Prostate gland (tissue), 2 donors: ENCODE data around the gene SLC44A4. TPM values are rescaled to one million over a fixed set of nuclear protein-coding genes. Genes with fewer than 3 reads are reported as not detected.
A peak's percentile ranks its signal among the peaks of the same experiment; 100 is the strongest.
"Not testable (repeated sequence)": the region's sequence is repeated elsewhere in the genome, so short reads cannot be mapped to it uniquely, and the experiment has no call there.

Source experiments
- DNase-seq: peaks from one replicate; pipeline ENCODE4 v3.0.0-alpha.2; 2019; ENCODE audit warnings: low spot score
- H3K27ac ChIP-seq, 2 donors: fragments of 200-600 bp; sonication (generic); 2 replicates each; pipeline ENCODE4 v1.5.1; 2017 to 2019
- H3K27me3 ChIP-seq: fragments of 200-600 bp; sonication (generic); replicated peaks from 2 replicates; pipeline ENCODE4 v1.5.1; 2019; ENCODE audit not compliant: insufficient read depth
- H3K36me3 ChIP-seq, 2 donors: fragments of 200-600 bp; sonication (generic); 1 replicate in 1 of 2; 2 replicates in 1 of 2; pipeline versions ENCODE4 v1.5.1 to v1.8.1; 2017 to 2019
- H3K4me1 ChIP-seq: fragments of 200-600 bp; sonication (generic); replicated peaks from 2 replicates; pipeline ENCODE4 v1.5.1; 2019
- H3K4me3 ChIP-seq, 2 donors: fragments of 200-600 bp; sonication (generic); 2 replicates each; pipeline ENCODE4 v1.5.1; 2017 to 2019
- H3K9me3 ChIP-seq: fragments of 200-600 bp; sonication (generic); 2 replicates; pipeline ENCODE4 v1.5.1; 2017
- CTCF ChIP-seq, 4 experiments: fragments of 200-600 bp in 2 of 4; fragments of 450-650 bp in 2 of 4; sonication (generic) in 2 of 4; IDR thresholded peaks; 1 replicate in 3 of 4; 2 replicates in 1 of 4; pipeline ENCODE4 v1.5.1; 2016 to 2019; ENCODE audit warnings: antibody characterized with exemption in 4 of 4, mild to moderate bottlenecking in 2 of 4, moderate library complexity in 2 of 4
- POLR2A ChIP-seq: fragments of 450-650 bp; IDR thresholded peaks from one replicate; pipeline ENCODE4 v1.6.1; 2016; ENCODE audit warnings: antibody characterized with exemption, mild to moderate bottlenecking
- POLR2AphosphoS5 ChIP-seq: sonication (generic); formaldehyde crosslinking; IDR thresholded peaks from one replicate; pipeline ENCODE4 v1.6.1; 2017; ENCODE audit warnings: antibody characterized with exemption
- WGBS: methylation state at CpG from one replicate; pipeline ENCODE4 v1.1.5; 2018; 5-methylcytosine and 5-hydroxymethylcytosine counted together
- intact Hi-C: fragments of 100-400 bp; cut with DNase I; formaldehyde crosslinking; loops from one replicate; pipeline ENCODE4 v1.14.2; 2022
- total RNA-seq, 2 donors: library from RNA; depleted of rRNA; stranded (reverse); fragments of >200 nt; gene quantifications; one replicate each; pipeline ENCODE4 v1.1.0, GENCODE V29; 2016

SLC44A4 gene
- total RNA-seq, 2 donors from 2014 or later = 125 to 332 TPM

- Histone ChIP-seq H3K4me1 (peaks cover 22% of the 10 kb centered on the region), H3K4me3 (peak overlapping the region; percentile 30 to 46), H3K27me3 (no peaks in the 10 kb centered on the region), H3K27ac (peak overlapping the region; percentile 97 to 100), H3K9me3 (no peaks in the 10 kb centered on the region), H3K36me3 (no peaks in the 10 kb centered on the region)
- intact Hi-C loops = loop anchor here (5.0 kb wide), 1 partner anchor 84 kb away; the partner anchor contains the start of gene CLIC1
- peak; percentile 48 for TF ChIP-seq POLR2A
- no peak for TF ChIP-seq POLR2AphosphoS5
- peak; percentile 59 for DNase-seq
- 6% methylated on average over 39 of the region's 39 CpGs for WGBS
These were observed 57.3 kb downstream of the SLC44A4 start for GRCh38 chr6:31821301-31822035.

- DNase-seq, H3K4me3 ChIP-seq, H3K9me3 ChIP-seq, H3K27me3 ChIP-seq, H3K36me3 ChIP-seq: not testable (repeated sequence)
- H3K4me1 ChIP-seq = peaks cover 16% of the 10 kb centered on the region
- H3K27ac ChIP-seq = peak overlapping the region; percentile 97 to 100
- 86% methylated on average over 10 of the region's 10 CpGs for WGBS
- intact Hi-C loops = loop anchor here (5.0 kb wide), 1 partner anchor 83 kb away; the partner anchor contains the start of gene CLIC1
These were observed 58.4 kb downstream of the SLC44A4 start for GRCh38 chr6:31820399-31820798.

- TF ChIP-seq POLR2A (no peak), CTCF (IDR thresholded peaks at IDR 0.05) (no peak), POLR2AphosphoS5 (no peak)
- H3K27ac ChIP-seq = peak overlapping the region; percentile 97 to 100
- H3K36me3 ChIP-seq = no peaks in the 10 kb centered on the region
- intact Hi-C loops = loop anchor here (5.0 kb wide), 1 partner anchor 83 kb away; the partner anchor contains the start of gene CLIC1
- no peak overlapping the region for H3K4me3 ChIP-seq
- H3K27me3 ChIP-seq = no peaks in the 10 kb centered on the region
- H3K9me3 ChIP-seq = no peaks in the 10 kb centered on the region
- no peak for DNase-seq
- peaks cover 16% of the 10 kb centered on the region for H3K4me1 ChIP-seq
These were observed 58.9 kb downstream of the SLC44A4 start for GRCh38 chr6:31819871-31820299.

- H3K36me3 ChIP-seq, H3K27me3 ChIP-seq, intact Hi-C loops, H3K9me3 ChIP-seq, DNase-seq, H3K4me1 ChIP-seq: not testable (repeated sequence)
- H3K4me3 ChIP-seq = peak overlapping the region; percentile 37 to 46
- peak overlapping the region; percentile 97 to 100 for H3K27ac ChIP-seq
- TF ChIP-seq POLR2A (peak; percentile 8), POLR2AphosphoS5 (peak; percentile 51)
- 40% methylated on average over 8 of the region's 8 CpGs for WGBS
These were observed 60.8 kb downstream of the SLC44A4 start for GRCh38 chr6:31817929-31818511.

- DNase-seq, H3K9me3 ChIP-seq, H3K36me3 ChIP-seq, H3K4me1 ChIP-seq, intact Hi-C loops, H3K27me3 ChIP-seq: not testable (repeated sequence)
- Histone ChIP-seq H3K27ac (peak overlapping the region; percentile 97 to 100), H3K4me3 (peak overlapping the region; percentile 37 to 46)
- 33% methylated on average over 11 of the region's 37 CpGs for WGBS
- peak in 1 of 4 experiments; percentile 16 for TF ChIP-seq CTCF (IDR thresholded peaks at IDR 0.05)
- TF ChIP-seq POLR2AphosphoS5 = peak; percentile 77
These were observed 61.5 kb downstream of the SLC44A4 start for GRCh38 chr6:31817133-31817928.
